Tibial nerve (tissue), 3 donors: Measurements from ENCODE around the gene MYOCOS.
"Not testable (repeated sequence)": the region's sequence is repeated elsewhere in the genome, so short reads cannot be mapped to it uniquely, and the experiment has no call there.

Source experiments
- CTCF ChIP-seq, 5 experiments: fragments of 200-600 bp in 3 of 5; fragments of 450-650 bp in 2 of 5; sonication (generic) in 3 of 5; IDR thresholded peaks; one replicate each; pipeline ENCODE4 v1.5.1; 2016 to 2019; ENCODE audit warnings: antibody characterized with exemption in 5 of 5, mild to moderate bottlenecking in 3 of 5, moderate library complexity in 2 of 5
- POLR2A ChIP-seq, 2 donors: fragments of 450-650 bp; IDR thresholded peaks; one replicate each; pipeline ENCODE4 v1.6.1; 2017; ENCODE audit warnings: antibody characterized with exemption in 2 of 2, mild to moderate bottlenecking in 2 of 2, moderate library complexity in 2 of 2

- TF ChIP-seq CTCF, POLR2A (IDR thresholded peaks at IDR 0.05): not testable (repeated sequence)
These were observed 19.0 kb upstream of the MYOCOS start for GRCh38 chr1:171603042-171603441.
